GM18511 (cell line): ENCODE results near the gene PMM2.
A peak's percentile ranks its signal among the peaks of the same experiment; 100 is the strongest.
"Not testable (repeated sequence)": the region's sequence is repeated elsewhere in the genome, so short reads cannot be mapped to it uniquely, and the experiment has no call there.

ENCODE experiments used
- ATAC-seq: cut with Tn5 transposase; IDR thresholded peaks from one replicate; pipeline ENCODE4 v1.9.1; 2021; ENCODE audit warnings: mild to moderate bottlenecking, moderate library complexity; ENCODE audit not compliant: unreplicated experiment

PMM2 gene

DNA sequence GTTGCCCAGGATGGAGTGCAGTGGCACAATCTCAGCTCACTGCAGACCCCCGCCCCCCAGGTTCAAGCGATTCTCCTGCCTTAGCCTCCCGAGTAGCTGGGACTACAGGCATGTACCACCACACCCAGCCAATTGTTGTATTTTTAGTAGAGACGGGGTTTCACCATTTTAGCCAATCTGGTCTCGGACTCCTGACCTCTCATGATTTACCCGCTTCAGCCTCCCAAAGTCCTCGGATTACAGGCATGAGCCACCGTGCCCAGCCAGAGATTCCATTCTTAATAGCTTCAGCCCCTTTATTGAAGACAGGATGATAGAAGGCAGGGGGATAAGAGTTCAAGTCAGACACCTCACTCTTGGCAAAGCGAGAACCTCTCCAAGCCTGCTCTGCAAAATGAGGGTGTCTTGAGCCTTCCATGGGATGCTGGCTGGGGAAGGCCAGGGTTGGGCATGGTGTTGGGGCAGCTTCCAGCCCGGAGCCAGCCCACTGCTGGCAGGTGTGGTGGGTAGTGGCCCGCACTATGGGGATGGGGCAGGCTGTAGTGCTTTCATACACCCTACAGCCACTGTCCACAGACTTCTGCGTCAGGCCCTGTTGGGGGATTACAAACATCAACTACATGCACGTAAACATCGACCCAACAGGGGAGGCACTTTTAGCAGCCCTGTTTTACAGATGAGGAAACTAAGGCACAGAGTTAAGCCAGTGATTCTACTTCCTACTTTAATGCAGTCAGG lies 67.7 kb downstream of the PMM2 start:
- ATAC-seq, result no peak

- no peak for ATAC-seq
These were observed 68.7 kb downstream of the PMM2 start for GRCh38 chr16:8866118-8866883.

DNA sequence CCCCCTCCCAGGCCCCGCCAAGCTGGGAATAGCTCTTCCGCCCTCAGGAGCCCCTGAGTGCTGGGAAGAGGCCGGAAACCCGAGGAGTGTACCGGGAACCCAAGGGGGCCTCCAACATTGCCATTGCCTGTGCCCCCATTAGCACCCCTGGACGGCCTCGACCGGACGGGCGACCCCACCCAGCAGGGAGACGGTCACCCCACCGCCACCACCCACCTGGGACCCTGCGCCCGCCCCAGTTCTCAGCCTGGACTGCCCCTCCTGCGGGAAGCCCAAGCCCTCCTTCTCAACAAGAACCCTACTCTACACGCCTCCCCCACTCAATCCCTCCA lies 69.2 kb downstream of the PMM2 start:
- no peak for ATAC-seq

DNA sequence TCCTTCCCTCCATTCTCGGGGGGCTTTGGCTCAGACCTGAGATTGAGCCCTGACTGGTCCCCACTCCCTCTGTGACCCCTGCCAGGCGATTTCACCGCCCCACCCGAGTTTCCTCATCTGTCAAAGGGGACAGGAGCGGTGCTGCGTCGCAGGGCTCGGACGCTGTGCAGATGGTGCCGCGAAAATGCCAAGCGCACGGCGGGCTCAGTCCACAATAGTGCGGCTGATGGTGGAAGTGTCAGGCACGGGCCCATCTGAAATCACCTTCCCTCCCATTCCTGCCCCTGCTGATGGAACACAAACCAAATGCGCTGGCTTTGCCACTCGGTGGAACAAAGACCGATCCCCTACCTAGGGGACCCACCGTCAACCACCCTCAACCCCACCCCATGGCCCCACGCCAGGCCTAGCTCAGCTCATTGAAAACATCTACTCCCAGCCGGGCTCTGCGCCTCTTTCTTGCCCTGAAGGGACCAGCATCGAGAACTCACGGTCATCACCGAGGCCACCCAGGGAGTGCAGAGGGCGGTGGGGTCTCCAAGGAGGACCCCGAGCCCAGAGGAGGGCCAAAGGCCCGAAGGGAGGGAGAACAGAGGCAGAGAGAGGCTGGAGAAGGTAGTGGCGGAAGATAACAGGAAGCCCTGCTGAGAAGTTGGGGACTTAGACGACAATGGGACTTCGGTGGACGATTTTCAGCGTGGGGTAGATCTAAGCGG lies 69.7 kb downstream of the PMM2 start:
- no peak for ATAC-seq

GRCh38 chr16:8867932-8868415 lies 70.3 kb downstream of the PMM2 start:
- ATAC-seq, result no peak

DNA sequence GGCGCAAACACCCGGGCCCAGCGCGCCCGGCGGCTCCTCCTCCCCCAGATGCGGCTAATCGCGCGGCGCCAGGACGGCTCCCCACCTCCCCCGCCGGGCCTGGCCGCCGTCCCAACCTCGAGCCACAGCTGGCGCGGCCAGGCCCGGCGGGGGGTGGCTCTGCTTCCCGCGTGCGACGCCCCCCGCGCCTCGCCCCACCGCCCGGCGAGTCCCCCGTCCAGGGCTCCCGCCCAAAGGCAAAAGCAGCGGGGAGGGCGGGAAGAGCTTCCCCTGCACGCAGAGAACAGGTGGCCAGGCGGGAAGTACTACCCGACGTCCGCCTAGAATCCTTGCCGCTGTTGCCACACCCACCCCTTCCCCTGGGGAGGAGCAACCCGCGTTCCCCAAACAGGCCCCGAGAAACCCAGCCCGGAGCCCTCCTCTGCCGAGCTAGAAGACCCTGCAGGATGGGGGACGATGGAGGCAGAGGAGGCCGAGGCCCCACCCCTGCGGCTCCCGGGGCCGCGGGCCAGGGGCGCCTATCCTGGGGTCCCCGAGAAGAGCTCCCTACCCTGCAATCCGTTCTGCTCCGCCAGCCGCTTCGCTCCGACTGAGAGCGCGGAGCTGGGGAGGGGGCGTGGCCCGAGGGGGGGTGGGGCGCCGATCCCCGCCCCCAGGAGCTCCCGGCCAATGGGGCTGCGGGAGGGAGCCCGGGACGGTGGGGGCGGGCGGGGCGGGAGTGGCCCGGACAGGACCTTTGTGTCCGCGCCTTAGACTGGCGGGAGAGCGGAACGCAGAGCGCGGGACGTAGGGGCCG lies 71.0 kb downstream of the PMM2 start, which contains the start of gene CARHSP1:
TSS of gene CARHSP1 (minus strand) at position 591 of the 796 bp plus-strand sequence. CDS start 9,678 bp downstream, outside the sequence.
- ATAC-seq, result peak; percentile 77

DNA sequence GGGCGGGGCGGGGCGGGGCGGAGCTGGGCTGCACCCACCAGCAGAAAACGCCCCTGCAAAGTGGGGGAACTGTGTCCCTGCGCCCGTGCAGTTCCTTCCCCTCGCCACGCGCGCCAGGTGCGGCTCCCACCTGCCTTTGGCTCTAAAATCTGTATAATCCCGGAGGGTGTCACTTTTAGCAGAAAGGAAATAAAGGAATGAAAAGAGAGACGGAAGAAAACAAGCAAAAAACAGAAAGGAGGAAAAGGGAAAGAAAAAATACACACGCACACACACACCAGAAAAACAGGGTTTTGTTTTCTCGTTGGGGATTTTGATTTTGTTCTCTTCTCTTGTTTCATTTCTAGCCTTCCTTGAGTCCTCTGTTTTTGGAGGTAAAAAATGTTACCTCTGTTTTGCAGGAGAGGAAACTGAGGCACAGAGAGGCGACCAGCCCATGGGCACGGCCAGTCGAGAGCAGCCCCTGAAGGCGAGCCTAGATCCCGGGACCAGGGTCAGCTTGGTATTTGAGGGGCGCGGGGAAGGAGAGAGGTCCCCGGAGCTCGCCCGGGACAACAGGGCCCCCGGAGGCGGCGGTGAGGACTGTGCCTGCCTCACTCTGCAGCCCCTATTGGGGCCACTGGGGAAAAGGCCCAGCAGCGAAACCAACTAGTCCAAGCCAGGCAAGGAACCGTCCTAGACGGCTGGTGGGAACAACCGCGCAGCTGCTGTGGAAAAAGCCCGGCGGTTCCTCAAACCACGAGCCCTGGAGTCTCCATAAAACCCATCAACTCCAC lies 71.8 kb downstream of the PMM2 start:
- ATAC-seq, result no peak

GRCh38 chr16:8869988-8870241 lies 72.3 kb downstream of the PMM2 start:
- not testable (repeated sequence) for ATAC-seq

DNA sequence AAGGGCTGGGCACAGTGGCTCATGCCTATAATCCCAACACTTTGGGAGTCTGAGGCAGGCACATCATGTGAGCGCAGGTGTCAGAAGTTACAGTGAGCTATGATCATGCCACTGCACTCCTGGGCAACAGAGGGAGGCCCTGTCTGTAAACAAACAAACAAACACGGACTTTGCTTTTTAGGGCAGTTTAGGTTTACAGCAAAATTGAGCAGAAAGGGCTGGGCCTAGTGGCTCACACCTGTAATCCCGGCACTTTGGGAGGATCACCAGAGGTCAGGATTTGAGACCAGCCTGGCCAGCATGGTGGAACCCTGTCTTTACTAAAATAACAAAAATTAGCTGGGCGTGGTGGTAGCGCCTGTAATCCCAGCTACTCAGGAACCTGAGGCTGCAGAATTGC lies 74.4 kb downstream of the PMM2 start:
- no peak for ATAC-seq

DNA sequence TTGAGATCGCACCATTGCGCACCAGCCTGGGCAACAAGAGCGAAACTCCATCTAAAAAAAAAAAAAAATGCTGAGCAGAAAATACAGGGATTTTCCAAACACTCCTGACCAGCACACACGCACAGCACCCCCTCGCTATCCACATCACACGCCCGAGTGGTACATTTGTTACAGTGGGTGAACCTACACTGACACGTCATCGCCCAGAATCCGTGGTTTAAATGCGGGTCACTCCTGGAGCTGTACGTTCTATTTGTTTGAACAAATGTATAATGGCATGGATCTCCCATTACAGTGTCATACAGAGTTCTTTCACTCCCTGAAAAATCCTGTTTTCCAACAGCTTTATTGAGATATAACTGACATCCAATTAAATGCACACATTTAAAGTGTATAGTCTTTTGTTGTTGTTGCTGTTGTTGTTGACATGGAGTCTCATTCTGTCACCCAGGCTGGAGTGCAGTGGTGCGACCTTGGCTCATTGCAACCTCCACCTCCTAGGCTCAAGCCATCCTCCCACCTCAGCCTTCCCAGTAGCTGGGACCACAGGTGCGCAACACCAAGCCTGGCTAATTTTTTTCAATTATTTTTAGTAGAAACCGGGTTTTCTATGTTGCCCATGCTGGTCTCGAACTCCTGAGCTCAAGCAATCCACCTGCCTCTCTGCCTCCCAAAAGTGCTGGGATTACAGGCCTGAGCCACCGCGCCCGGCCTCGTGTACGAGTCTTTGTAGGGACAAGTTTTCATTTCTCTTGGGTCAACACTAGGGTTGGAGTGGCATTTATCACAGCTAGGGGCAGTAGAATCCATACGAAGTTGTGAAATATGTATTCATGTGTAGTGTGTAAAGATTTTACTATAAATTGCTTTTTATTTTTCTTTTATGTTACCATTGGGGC lies 75.6 kb downstream of the PMM2 start:
- ATAC-seq, result no peak

DNA sequence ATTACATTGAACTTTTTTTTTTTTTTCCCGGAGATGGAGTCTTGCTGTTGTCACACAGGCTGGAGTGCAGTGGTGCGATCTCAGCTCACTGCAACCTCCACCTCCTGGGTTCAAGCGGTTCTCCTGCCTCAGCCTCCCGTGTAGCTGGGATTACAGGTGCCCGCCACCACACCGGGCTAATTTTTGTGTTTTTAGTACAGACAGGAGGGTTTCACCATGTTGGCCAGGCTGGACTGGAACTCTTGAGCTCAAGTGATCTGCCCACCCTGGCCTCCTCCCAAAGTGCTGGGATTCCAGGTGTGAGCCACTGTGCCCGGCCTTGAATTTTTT lies 76.2 kb downstream of the PMM2 start:
- not testable (repeated sequence) for ATAC-seq

DNA sequence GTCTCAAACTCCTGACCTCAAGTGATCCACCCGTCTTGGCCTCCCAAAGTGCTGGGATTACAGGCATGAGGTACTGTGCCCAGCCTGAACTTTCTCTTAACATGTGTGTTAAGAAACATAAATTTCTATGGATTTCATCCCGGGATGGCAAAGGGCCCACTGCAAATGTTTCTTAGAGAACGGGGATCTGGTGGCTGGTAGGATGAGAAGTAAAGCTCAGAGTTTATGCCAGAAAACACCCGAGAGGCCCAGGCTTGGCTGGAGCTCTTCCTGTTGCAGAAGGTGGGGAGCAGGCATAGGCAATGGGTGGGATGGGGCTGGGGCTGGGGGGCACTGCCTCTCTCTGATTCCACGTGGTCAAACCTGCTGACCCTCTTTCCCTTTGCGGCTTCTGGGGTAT lies 76.7 kb downstream of the PMM2 start:
- ATAC-seq, result no peak

GRCh38 chr16:8875317-8875716 lies 77.7 kb downstream of the PMM2 start:
- not testable (repeated sequence) for ATAC-seq

DNA sequence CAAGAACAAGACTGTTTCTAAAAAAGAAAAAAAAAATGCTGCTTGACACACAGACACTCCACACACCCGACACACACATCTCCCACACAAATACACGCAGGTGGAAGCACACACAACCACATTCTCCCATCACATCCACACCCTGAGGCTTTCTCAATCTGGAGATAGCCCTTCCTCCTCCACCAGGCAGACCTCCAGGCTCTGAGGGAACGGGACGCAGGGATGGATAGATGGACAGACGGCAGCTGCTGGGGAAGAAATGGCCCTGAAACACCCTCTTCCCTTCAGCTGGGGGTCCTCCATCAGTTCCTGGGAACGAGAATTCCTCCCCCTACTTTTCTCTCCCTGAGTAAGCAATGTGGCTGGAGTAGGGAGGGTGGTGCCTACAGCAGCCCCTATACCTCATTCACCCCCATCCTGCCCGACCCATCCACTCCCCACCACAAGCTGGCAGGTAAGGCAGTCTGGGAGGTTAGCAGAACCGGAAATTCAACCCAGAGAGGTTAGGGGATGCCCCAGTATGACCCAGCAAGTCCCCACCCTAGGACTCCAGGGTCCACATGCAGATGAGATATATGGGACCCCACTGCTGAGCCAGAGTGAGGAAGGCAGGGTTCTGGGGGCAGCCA lies 80.4 kb downstream of the PMM2 start:
- no peak for ATAC-seq

DNA sequence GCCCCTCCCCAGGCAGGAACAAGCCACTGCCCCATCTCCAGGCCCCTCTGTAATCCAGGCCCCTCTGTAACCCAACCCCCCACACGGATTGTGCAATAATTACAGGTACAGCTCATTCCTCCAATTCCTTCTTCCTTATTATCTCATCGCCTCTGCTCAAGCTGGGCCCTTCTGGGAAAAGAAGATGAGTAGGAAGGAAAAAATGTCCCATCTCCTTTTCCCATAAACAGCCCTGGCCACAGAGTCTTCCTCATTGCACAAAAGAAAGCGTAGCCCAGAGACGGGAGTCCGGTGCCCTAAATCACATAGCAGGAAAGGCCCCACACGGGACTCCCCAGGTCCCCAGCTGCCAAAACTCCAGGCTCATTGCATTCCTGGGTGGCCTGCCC lies 80.9 kb downstream of the PMM2 start:
- ATAC-seq, result no peak

DNA sequence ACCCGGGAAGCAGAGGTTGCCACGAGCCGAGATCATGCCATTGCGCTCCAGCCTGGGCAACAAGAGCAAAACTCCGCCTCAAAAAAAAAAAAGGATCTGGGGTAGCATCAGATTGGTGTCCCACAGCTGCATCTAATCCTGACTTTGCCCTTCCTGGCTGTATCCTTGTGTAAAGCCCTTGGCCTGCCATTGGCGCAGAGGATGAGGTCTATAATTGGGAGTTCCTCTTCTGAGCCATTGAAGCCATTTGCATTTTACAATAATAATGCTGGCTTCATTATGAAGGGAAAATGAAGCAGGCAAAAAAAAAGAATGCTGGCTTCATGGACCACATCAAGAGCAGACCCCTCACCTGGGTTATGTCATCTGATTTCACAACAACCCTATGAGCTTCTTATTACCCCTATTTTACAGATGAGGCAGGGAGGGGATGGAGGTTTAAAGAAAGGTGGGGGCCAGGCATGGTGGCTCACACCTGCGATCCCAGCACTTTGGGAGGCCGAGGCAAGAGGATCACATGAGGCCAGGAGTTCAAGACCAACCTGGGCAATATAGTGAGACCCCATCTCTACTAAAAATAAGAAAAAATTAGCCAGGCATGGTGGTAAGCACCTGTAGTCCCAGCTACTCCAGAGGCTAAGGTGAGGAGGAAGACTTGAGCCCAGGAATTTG lies 83.3 kb downstream of the PMM2 start:
- no peak for ATAC-seq

DNA sequence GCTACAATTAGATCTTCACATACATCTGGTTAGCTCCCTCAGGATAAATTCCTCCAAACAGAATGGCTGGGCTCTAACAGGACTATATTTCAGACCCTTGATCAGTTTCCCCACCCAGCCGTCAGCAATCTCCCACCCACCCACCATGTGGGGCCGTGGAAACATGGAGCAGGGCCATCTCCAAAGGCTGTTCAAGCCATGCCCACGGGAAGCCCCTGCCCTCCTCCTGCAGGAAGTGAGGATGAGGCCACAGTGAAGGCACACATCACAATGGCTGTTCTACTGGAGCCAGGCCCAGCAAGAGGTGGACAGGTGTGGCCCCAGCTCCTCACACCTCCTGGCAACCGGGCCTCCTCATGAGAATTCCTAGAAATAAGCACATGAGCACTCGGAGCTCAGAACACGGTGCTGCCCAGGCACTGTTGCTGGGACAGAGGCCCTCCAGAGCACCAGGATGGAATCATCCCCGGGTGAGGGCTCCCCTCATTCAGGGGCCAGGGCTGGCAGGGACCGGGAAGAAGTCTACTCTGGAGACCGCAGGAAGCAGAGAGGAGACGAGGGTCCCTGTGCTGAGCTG lies 84.5 kb downstream of the PMM2 start, which contains the start of gene LITAFD:
TSS of gene LITAFD (plus strand) at position 311 of the 577 bp plus-strand sequence. CDS start 2,005 bp downstream, outside the sequence.
- no peak for ATAC-seq
